BE2C (cell line): Measurements from ENCODE around the gene ACTR8.

Experiments used
- DNase-seq: peaks from one replicate; pipeline ENCODE4 v3.0.0-alpha.2; 2020
- H3K27me3 ChIP-seq: fragments of 250-450 bp; sonication (Bioruptor Pico); 2 replicates; pipeline ENCODE4 v1.5.1; 2020; ENCODE audit warnings: mild to moderate bottlenecking
- H3K36me3 ChIP-seq: fragments of 250-450 bp; sonication (Bioruptor Pico); 2 replicates; pipeline ENCODE4 v1.5.1; 2020; ENCODE audit warnings: mild to moderate bottlenecking
- H3K4me1 ChIP-seq: fragments of 250-450 bp; sonication (Bioruptor Pico); 2 replicates; pipeline ENCODE4 v1.5.1; 2020
- H3K4me3 ChIP-seq: 2 replicates; pipeline ENCODE4 v1.5.1; 2011; ENCODE audit warnings: low read depth, low read length
- H3K9me3 ChIP-seq: fragments of 250-450 bp; sonication (Bioruptor Pico); 2 replicates; pipeline ENCODE4 v1.5.1; 2020
- TF ChIP-seq, protein P1 (sequence below): IDR thresholded peaks from 2 replicates; pipeline ENCODE4 v1.5.1; 2012; ENCODE audit warnings: mild to moderate bottlenecking, low read depth, low read length

Gene ACTR8

GRCh38 chr3:53826048-53826447, 55.9 kb downstream of the ACTR8 start:
- H3K36me3 ChIP-seq = no peaks in the 10 kb centered on the region
- TF ChIP-seq, protein P1, sequence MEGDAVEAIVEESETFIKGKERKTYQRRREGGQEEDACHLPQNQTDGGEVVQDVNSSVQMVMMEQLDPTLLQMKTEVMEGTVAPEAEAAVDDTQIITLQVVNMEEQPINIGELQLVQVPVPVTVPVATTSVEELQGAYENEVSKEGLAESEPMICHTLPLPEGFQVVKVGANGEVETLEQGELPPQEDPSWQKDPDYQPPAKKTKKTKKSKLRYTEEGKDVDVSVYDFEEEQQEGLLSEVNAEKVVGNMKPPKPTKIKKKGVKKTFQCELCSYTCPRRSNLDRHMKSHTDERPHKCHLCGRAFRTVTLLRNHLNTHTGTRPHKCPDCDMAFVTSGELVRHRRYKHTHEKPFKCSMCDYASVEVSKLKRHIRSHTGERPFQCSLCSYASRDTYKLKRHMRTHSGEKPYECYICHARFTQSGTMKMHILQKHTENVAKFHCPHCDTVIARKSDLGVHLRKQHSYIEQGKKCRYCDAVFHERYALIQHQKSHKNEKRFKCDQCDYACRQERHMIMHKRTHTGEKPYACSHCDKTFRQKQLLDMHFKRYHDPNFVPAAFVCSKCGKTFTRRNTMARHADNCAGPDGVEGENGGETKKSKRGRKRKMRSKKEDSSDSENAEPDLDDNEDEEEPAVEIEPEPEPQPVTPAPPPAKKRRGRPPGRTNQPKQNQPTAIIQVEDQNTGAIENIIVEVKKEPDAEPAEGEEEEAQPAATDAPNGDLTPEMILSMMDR = no peak
- H3K4me1 ChIP-seq = no peaks in the 10 kb centered on the region
- H3K4me3 ChIP-seq = no peak overlapping the region
- no peaks in the 10 kb centered on the region for H3K9me3 ChIP-seq
- H3K27me3 ChIP-seq = no peaks in the 10 kb centered on the region
- DNase-seq = no peak

DNA sequence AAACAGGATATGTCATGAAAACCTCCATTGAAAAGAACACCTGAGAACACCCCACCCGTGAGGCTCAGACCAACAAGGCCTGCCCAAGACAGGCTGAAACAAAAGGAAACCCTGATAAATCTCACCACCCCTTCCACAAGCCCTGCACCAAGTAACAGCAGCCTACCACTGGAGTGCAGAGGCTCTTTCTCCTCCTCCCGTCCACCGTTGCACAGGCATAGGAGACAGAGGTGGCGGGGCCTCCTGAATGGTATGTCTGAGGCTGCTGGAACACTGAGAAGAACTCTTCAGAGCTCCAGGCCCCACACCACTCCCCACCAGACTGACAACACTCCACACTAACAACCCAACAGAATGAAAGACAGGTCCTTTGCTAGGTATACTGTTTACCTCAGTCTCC, 57.2 kb downstream of the ACTR8 start:
- TF ChIP-seq, protein P1 = no peak
- no peak overlapping the region for H3K4me3 ChIP-seq
- no peaks in the 10 kb centered on the region for H3K4me1 ChIP-seq
- DNase-seq = no peak
- no peaks in the 10 kb centered on the region for H3K27me3 ChIP-seq
- no peaks in the 10 kb centered on the region for H3K9me3 ChIP-seq
- H3K36me3 ChIP-seq = no peaks in the 10 kb centered on the region

DNA sequence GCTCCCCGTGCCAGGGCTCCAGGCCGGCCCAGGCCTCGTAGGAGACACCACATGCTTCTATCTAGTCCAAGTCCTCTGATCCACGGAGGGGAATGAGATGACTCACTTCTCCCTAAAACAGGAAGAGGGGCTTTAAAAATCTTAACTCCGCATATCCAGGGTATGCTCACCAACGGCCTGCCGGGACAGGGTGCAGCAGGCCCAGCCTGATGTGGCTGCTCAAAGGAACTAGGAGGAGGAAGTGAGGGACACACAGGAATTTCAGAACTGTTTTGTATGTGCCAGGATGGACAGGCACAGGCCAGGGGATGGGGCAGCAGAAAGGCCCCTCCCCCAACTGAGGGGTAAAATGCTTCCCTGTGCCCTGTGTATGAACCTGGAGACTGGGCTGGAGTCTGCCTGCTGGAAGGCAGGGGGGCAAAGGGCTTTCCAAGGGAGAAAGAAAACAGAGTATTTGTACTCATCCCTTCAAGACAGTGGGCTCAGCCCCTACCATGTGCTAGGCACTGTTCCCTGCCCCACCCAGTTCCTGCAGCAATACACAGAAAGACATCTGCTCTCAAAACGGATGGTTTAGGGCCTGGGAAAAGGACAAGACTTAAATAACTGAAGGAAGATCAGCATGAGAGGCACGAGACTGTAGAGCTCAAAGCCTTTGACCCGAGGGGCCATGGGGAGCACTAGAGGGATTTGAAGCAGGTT, 57.8 kb downstream of the ACTR8 start:
- Histone ChIP-seq H3K4me3 (no peak overlapping the region), H3K4me1 (no peaks in the 10 kb centered on the region), H3K9me3 (no peaks in the 10 kb centered on the region), H3K27me3 (no peaks in the 10 kb centered on the region), H3K36me3 (no peaks in the 10 kb centered on the region)
- TF ChIP-seq, protein P1 = no peak
- DNase-seq = no peak

DNA sequence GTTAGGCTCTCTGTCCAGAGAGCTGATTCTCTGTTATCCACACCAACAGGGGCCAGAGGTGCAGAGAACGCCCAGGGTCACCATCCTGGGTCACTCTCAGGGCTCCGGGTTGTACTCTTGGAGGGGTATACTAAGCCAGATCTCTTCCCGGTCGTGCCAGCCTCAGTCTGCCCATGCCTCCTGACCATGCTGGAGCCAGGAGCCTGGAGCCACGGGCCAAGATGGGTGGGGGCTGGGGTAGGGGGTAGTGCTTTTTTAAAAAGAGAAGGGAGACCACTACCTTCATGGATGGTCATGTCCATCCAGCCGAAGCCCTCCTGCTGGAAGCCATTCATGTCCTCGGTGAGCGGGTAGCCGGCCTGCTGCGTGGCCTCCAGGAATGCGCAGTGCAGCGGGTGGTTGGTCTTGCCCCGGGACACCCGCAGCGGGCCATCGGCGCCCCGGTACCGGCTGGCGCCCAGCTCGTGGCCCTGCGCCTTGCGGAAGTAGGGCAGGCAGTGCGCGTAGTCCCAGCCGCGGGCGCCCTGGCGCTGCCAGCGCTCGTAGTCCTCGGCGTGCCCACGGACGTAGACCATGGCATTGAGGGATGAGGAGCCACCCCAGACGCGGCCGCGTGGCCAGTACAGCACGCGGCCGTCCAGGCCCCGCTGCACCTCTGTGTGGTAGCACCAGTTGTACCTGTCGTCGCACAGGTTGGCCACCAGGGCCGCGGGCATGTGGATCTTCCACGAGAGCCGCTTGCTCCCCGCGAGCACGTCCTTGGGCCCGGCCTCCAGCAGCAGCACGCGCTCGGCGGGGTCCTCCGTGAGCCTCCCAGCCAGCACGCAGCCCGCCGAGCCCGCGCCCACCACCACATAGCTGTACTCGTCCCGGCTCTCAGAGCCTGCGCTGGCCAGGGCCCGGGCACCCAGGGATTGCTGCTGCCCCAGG, 58.7 kb downstream of the ACTR8 start:
- TF ChIP-seq, protein P1 = no peak
- Histone ChIP-seq H3K27me3 (no peaks in the 10 kb centered on the region), H3K4me1 (no peaks in the 10 kb centered on the region), H3K36me3 (no peaks in the 10 kb centered on the region), H3K4me3 (no peak overlapping the region), H3K9me3 (no peaks in the 10 kb centered on the region)
- no peak for DNase-seq

DNA sequence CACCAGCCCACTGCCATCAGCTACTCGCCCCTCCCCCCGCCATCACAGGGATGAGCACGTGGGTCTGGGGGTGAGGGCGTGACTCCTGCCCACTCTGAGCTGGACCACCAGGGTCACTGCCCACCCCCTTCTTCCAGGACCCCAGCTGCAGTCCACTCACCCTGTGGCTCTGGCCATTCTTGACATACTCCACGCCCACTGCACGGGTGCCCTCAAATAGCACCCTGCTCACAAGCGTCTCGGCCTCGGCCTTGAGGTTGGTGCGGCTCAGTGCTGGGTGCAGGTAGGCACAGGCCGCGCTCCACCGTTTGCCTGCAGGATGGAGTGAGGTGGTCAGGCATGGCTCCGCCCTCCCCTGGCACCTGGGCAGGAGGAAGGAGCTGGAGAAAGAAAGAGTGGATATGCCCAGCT, 59.6 kb downstream of the ACTR8 start:
- Histone ChIP-seq H3K4me3 (no peak overlapping the region), H3K27me3 (no peaks in the 10 kb centered on the region), H3K4me1 (no peaks in the 10 kb centered on the region), H3K36me3 (no peaks in the 10 kb centered on the region), H3K9me3 (no peaks in the 10 kb centered on the region)
- TF ChIP-seq, protein P1 = no peak
- DNase-seq = no peak
